ENCODE results near the gene ETV4.
A peak's percentile ranks its signal among the peaks of the same experiment; 100 is the strongest.

Gene ETV4
- 0 to 1.9 (median 0.19) reads per million in 17 experiments for total RNA-seq

DNA sequence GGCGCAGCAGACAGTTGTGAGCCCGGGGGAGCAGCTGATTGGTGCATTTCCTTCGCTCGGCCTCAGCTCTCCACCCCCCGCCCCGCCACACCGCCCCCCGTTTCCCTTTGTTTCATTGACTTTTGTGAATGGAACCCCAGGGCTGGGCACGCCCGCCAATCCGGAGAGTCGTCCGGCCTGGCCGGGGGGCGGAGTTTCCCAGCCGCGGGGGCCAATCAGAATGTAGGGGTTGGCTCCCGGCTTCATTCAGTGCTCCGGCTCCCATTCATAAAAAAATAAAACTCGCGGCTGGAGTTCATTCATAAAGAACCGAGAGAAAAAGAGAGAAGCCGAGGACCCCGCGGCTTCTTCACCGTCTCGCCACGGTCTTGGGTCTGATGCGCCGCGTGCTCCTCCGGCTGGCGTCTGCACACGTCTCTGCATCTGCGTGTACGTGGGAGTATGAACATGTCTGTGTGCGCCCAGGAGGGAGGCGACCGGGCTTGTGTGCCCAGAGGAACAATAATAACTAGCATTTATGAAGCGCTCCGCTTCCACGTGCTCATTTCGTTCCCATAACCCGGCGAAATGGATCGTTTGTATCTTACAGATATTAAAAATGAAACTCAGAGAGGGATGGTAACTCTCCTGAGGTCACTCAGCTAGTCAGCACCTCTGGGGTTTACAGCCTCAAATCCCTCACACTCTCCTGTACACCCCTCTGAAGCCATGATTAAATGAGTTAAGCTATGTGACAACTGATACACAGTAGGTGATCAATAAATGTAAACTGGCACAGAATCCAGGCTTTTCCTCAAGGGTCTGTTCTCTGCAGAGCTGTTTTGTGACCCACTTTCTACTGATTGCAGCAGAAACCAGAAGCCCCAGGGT is at the start of gene ETV4:
Gene ETV4 (minus strand): TSS at position 22 of the 870 bp plus-strand sequence. CDS start 723 bp downstream, outside the sequence.
- DNase-seq = peak; percentile 92 to 96 (median 94)

DNA sequence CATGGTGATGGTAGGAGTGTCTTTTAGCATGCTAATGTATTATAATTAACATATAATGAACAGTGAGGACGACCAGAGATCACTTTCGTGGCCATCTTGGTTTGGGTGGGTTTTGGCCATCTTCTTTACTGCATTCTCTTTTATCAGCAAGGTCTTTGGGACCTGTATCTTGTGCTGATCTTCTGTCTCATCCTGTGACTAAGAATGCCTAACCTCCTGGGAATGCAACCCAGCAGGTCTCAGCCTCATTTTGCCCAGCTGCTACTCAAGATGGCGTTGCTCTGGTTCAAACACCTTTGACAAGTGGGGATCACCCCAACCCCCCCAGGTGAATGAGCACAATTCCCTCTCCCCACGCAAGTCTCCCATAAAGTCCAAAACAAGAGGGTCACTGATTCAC is 49.3 kb upstream of the ETV4 start:
- no peak for DNase-seq

DNA sequence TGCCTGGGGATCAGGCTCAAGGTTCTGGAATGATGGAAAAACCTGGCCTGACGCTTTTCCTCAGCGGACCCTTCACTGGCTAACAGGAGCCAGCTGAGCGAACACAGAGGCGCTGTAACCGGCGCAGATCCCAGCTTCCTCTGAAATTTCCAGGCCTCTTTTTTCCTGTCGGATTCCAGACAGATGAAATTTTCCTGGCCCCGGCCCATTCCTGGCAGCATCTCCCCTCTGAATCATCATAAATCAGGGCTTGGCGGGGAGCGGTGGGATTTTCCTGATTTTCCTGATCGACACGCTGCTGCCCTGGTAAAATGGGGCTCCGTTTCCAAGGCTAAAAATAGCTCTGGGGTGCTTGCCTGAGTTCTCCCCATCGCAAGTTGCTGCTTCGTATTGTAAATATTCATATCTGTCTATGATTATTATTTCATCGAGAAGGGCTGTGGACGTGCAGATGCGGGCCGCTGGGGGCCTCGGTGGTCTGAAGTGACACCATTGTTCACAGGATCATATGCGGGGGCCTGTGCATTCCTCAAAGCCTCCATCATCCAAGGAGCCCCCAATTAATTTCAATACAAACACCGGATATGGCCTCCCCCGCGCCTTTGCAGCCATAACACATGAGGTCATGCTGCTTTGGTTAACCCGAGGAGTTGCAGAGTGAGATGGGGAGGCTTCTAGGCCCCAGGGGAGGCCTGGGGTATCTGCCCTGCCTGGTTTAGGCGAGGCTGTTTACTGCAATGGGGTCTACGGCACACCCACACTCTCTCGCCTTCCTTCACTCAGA is 45.8 kb upstream of the ETV4 start:
- no peak for DNase-seq

DNA sequence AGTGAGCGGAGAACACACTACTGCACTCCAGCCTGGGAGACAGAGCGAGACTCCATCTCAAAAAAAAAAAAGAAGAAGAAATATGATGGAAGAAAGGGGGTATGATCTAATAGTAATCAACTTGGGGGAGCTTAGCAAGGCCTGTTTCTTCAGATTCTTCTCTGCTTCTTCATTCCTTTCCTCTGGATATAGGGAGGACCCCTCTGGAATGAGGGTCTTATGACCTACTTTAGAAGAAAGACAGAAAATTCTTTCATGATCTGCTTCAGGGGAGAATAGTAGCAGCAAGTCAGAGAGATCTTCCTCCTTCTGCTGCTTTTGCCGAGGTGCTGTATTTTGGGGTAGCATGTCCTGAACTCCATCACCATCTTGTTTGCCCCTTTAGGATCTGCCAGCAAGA is 44.9 kb upstream of the ETV4 start:
- DNase-seq = no peak

DNA sequence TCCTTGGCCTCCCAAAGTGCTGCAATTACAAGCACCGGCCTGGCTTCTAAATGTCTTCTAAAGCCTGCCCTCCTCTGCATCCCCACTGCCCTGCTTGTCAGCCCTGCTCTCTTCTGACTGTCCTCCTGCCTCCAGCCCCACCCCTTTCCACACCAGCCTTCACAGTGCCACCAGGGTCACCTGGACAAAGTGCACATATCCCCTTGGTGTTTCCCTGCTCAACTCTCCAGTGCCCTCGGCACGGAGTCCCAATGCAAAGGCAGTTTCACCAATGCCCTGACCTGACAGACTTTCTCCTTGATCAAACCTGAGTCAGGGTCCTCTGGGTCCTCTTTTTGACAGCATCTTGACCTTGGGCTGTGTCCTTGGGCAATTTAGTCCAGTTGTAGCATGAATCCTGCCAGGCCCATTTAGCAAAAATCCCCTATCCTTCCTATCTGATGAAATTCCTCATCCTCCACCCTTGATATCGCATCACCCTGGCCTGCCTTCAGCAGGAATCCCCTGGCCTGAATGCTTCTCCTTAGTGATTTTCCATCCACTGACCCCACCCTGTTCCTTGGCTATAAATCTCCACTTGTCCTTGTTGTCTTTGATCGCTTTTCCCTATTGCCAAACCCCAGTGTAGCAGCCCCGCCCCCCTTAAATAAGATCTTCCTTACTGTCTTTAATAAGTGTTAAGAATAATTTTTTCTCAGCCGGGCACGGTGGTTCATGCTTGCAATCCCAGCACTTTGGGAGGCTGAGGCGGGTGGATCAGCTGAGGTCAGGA is 42.7 kb upstream of the ETV4 start:
- DNase-seq = no peak

DNA sequence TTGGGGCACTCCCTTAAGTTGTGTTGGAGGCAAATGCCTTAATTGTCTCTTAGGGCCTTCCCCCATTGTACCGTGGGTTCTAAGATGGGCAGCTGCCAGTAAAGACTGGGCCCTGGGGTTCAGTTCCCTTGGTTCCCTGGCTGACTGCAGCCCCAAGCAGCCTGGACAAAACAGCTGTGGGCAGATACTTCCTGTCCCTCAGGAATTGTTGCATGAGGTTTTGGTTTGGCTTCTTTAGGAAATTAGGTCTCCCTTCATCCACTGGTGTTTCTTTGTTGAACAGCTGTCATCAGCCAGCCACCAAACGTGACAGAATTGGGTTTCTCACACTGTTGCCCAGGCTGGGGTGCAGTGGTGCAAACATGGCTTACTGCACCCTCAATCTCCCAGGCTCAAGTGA is 42.0 kb upstream of the ETV4 start:
- no peak for DNase-seq

DNA sequence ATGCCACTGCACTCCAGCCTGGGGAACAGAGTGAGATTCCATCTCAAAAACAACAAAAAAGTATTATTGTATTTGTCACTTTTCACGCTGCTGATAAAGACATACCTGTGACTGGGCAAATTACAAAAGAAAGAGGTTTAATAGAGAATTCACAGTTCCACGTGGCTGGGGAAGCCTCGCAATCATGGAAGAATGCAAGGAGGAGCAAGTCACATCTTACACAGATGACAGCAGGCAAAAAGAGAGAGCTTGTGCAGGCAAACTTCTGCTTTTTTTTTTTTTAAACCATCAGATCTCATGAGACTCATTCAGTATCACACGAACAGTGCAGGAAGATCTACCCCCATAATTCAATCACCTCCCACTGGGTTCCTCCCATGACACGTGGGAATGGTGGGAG is 41.5 kb upstream of the ETV4 start:
- DNase-seq = peak in 3 of 4 experiments; percentile 19 to 44 (median 28)

DNA sequence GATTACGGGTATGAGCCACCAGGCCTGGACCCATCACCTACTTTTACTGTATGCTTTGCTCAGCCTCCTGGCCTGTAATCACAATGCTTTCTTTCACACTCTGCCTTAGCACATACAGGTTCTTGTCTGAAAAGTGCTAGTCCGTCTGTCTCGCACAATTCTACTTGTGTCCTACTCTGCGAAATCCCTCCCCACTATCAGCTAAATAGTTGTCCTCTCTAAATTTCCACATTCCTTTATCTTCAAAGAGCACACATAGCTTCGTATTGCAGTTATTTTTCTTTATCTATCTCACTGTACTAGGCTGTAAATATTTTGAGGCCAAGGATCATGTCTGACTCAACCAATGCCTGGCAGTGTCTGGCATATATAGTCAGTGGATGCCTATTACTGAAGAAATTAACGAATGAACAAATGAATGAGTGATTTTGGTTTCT is 38.5 kb upstream of the ETV4 start:
- no peak for DNase-seq

DNA sequence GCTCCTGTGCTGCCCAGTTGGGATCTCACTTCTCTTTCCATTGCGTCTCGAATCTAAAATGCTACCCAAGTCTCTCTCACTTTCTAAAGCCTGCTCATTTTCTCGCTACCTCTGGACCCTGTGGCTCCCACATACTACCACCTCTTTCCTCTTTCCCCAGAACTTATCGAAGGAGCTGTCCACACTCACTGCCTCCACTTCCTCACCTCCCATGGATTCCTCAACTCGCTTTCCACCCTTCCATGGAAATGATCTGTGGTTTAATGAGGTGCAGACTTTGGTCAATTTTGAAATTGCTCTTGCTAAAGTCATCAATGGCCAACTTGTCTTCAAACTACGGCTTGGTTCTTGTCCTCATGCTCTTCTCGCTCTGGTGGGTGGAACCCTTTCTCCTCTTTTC is 37.2 kb upstream of the ETV4 start:
- no peak for DNase-seq

DNA sequence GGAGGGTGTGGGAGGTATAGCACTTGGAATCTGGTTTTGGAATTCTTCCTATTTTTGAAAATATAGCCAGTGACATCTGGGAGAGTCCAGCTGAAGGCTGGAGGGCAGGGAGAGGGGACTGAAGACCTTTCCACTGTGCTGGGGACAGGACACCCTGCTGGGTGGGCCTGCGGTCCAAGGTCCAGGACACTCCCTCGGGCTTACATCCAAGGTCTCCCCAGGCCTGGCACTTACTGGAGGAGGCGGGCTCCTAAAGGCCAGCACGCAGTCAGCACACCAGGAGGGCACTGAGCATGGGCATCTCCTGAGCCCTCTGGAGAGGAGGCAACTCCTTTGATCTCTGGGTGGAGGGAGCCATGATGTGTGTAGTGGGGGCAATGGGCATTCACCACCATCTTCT is 35.5 kb upstream of the ETV4 start:
- no peak for DNase-seq

DNA sequence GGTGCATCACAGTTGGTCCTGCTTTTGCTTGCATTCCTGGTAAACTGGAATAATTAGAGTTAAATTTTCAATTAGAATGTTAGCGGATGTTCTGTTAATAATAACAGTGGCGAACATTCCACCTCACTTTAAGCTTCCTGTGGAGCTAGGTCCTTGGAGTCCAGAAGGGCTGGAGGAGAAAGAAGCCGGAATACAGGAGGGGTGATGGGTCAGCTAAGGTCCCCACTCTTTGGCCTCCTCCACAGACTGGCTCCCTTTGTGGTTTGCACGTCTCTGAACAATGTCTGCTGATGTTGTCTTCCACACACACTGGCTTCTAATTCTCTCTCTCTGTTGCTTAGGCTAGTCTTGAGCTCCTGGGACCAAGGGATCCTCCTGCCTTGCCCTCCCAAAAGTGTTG is 35.0 kb upstream of the ETV4 start:
- DNase-seq = no peak

DNA sequence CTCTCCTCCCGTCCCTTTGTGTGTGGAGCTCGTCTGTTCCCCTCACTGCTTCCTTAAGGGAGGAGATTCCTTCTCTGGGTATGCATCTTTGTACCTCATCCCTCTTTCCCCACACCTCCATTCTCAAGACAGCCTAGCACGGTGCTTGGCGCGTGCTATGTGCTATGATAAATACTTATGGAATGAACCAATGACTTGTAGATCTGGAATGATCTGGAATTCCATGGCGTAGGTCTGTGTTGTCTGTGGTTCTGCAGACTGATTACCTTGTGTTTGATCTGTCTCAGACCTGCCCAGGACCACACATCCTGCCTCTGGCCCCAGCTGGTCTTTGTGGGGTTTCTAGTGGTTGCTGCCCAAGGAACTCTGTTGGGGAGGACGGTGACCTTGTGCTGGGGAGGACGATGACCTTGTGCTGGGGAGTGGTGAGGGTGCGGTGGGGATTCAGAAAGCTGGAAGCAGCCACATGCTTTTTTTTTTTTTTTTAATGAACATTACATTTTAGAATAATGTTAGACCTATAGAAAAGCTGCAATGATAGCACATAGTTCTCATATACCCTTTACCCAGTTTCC is 33.5 kb upstream of the ETV4 start:
- no peak for DNase-seq

DNA sequence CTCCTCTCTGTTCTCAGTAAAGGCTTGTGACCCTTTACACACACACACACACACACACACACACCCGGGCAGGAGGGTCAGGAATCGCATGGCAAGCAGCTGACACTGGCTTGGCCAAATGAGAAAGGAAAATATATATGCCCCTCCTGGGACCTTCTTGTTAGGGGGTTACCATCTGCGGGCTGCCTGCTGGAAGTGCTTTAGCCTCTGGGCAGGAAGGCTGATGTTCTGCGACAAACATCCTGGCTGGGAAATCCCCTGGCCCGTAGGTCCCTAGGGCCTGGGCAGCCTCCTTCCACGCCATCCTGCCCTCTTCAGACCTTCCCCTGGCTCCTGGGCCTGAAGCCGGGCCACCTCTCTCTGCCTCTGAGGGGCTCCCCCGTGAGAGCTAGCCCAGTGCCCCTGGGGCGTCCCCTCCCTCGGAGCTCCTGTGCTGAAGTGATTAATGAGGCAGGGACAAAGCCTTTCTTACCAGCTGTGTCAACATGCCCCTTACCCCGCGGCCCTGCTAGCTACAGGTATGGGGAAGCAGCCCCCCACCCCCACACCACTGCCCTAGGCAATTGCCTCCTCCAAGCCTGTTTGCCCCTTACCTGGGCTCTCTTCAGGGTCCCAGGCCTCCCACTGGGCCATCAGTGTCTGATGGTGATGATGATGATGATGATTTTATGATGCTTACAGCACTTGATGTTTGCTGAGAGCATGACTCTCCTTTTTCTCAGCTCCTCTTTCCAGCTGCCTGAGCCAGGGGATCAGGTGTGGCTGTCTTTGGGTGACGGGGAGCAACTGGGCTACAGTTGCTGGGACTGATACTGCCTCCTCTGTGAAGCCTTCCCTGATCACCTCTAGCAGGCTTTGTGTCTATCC is 32.8 kb upstream of the ETV4 start:
- DNase-seq = peak in 1 of 4 experiments; percentile 23

DNA sequence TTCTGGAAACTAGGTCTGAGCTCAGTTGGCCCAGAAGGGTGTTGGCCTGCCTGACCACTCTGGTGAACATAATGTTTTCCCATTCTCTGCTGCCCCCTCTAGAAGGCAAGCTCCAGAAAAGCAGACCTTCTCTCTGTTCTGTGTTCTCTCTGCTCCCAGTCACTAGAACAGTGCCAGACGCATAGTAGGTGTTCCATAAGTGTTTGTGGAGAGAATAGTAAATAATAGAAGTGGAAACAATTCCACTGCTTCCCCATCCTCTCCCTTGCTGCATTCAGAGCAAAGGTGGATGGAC is 32.2 kb upstream of the ETV4 start:
- DNase-seq = no peak

DNA sequence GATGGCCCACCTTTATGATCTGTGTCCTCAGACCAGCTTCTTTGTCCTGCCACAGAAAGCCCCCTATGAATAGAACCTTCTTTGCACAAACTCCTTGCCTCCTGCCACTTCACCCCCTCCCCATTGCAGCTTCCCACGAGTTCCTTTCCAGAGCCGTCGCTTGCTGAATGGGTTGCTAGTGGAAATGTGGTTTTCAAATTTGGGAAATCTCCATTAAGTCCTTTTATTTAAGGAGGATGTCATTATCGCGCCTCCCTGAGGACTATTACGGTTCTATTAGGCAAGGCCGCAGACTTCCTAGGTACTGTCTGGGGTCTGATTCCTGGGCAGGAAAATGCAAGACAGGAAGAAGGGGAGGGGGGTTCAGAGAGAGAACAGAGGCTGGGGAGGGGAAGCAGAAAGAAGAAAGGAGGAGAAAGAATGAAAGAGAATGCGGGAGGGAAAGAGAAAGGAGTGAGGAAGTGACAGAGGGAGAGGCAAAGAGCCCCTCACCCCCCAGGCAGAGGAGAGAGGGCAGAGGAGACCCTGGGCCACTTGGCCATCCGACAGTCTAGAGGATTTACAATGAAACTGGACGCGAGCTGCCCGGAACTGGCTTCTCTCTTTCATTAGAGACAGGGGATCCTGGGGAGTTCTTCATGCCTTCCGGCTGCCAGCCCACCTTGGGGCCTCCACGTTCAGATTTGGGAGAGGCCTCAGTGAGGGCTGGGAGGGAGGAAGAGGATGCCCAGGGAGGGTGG is 31.7 kb upstream of the ETV4 start:
- DNase-seq = no peak

DNA sequence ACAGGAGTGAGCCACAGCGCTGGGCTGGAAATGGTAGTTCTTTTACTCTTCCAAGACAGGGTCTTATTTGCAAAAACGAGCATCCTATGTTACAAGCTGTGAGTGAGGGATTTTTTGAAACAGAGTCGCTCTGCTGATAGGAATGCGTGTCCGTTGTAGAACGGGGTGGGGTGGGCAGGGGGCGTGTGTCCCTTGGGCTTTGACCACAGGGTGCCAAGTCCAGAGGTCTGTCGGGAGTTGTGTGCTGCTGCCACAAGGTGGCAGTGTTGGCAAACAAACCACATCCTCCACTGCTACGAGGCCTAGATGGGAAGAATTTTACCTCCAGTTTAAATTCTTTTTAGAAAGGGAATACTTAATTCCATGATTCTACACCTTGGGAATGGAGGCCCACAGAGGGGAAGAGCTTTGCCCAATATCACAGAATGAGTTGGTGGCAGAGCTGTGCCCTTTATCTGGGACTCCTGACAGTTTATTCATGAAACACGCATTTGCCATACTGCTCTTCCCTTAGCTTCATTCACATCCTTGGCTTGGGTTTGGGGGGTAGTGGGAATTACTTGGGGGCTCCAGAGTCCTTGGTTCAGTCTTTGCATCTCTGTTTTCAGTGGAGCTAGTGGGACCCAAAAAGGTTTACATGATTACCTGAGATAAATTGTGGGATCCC is 30.6 kb upstream of the ETV4 start:
- DNase-seq = peak; percentile 78 to 85 (median 81)

DNA sequence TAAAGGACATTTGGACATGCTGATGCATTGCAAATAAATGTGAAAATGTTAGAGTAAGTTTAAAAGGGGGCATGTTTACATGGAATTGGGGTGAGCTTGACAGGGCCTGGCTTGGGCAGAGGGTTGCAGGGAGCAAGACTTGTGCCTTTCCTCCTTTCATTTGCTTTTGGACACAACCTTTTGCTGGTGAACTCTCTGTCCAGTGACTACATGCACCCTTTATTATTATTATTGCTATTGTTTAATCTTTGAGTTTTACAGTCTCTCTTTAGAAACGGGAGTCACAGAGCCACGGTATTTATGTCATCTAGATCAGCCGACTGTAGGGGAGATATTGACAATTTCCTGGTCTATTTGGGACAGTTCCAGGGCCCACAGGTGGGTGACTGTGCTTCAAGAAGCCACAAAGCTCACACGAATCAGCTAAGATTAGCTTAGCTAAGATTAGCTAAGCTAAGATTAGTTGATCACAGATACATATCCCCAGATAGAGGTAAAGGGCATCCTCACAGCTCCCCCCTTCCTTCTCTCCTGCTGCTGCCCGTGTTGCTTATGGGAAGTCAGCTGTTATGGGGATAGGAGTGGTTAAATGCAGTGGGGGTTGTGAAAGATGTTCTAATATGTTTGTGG is 28.9 kb upstream of the ETV4 start:
- DNase-seq = no peak

DNA sequence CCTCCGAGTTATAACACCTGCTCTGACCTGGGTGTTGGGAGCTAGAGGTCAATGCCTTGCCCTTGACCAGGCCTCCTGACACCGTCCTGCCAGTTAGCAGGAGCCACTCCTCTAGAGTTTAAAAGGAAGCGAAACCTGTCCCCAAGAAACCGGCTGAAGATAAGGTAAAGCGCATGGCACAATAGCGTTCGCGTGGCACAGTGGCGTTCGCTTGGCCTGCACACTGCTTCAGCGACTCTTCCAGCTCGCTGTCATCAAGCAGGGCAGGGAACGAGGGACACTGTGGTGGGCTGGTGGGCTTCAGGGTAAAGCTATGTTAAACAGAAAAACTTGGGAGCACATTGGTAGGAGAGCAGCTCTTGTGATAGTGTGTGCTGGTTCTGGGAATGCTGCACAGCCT is 28.2 kb upstream of the ETV4 start:
- no peak for DNase-seq

DNA sequence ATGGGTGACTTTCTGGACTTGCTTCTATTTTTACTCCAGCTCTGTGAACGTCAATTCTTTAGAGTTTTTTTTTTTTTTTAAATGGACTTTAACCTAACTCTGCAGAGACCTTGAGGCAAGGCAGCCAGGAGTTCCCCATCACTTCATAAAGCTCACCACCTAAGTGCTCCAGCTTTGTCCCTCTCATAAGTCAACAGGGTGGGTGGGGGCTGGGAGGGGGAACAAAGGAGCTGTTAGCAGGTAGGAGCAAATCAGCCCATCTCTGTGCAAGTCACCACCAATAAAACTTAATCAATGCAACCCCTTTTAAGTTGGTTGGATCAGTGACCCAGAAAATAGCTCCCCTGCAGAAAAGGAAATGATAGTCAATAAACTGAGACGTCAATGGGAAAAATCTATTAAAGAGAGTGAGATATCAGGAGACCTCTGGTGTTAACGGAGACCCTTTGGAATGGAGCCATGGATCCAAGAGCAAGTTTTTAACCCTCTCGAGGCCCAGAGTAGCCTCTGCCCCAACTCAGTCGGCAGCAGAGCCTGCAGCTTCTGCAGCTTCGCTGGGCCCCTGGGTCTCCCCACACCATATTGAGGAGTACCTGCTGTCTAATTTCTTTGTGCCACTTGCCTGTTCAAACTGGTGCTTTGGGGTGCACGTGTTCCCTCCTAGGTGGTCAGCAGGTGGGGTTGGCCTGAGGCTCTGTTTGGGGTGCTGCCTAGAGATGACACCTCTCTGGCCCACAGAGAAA is 27.6 kb upstream of the ETV4 start:
- DNase-seq = no peak
